Nephron (organoid): ENCODE measurements around the gene ACADM.
"Not testable (repeated sequence)": the region's sequence is repeated elsewhere in the genome, so short reads cannot be mapped to it uniquely, and the experiment has no call there.

Source experiments
- H3K27ac Mint-ChIP-seq, 3 experiments: 2 replicates each; pipeline ENCODE4 v1.8.0; 2020; ENCODE audit warnings: mixed read lengths in 3 of 3, mild to moderate bottlenecking in 2 of 3, moderate library complexity in 1 of 3
- H3K27me3 Mint-ChIP-seq: 2 replicates; pipeline ENCODE4 v1.8.0; 2021; ENCODE audit warnings: low read depth, mild to moderate bottlenecking, moderate library complexity, mixed read lengths
- H3K36me3 Mint-ChIP-seq: 2 replicates; pipeline ENCODE4 v1.8.0; 2020; ENCODE audit warnings: low read depth, mixed read lengths
- H3K4me1 Mint-ChIP-seq: 2 replicates; pipeline ENCODE4 v1.8.0; 2020; ENCODE audit warnings: mixed read lengths
- H3K4me3 Mint-ChIP-seq, 3 experiments: 2 replicates each; pipeline ENCODE4 v1.8.0; 2020; ENCODE audit warnings: mild to moderate bottlenecking in 3 of 3, mixed read lengths in 3 of 3, moderate library complexity in 2 of 3
- H3K9me3 Mint-ChIP-seq: 2 replicates; pipeline ENCODE4 v1.8.0; 2020; ENCODE audit warnings: mixed read lengths
- CTCF ChIP-seq, 3 experiments: fragments of 200-600 bp; sonication (generic); IDR thresholded peaks; one replicate each; pipeline ENCODE4 v1.5.0; 2021; ENCODE audit warnings: antibody characterized with exemption in 3 of 3; ENCODE audit not compliant: unreplicated experiment in 3 of 3

Gene ACADM

GRCh38 chr1:75736016-75736415 lies 11.5 kb downstream of the ACADM start:
- no peak for TF ChIP-seq CTCF (IDR thresholded peaks at IDR 0.05; ENCODE audit: unreplicated experiment in 3 of 3)
- Mint-ChIP-seq H3K27me3 (no peaks in the 10 kb centered on the region), H3K4me1 (no peaks in the 10 kb centered on the region), H3K4me3 (no peak overlapping the region), H3K27ac (no peak overlapping the region), H3K9me3 (no peaks in the 10 kb centered on the region), H3K36me3 (peaks cover 59% of the 10 kb centered on the region)

- no peak overlapping the region for H3K27ac Mint-ChIP-seq
- H3K4me3 Mint-ChIP-seq = no peak overlapping the region
- H3K4me1 Mint-ChIP-seq = no peaks in the 10 kb centered on the region
- no peak for TF ChIP-seq CTCF (IDR thresholded peaks at IDR 0.05; ENCODE audit: unreplicated experiment in 3 of 3)
- no peaks in the 10 kb centered on the region for H3K9me3 Mint-ChIP-seq
- peaks cover 46% of the 10 kb centered on the region for H3K36me3 Mint-ChIP-seq
- no peaks in the 10 kb centered on the region for H3K27me3 Mint-ChIP-seq
Observed at GRCh38 chr1:75742047-75742625, 17.6 kb downstream of the ACADM start.

GRCh38 chr1:75745276-75745675 lies 20.8 kb downstream of the ACADM start:
- TF ChIP-seq CTCF (IDR thresholded peaks at IDR 0.05; ENCODE audit: unreplicated experiment in 3 of 3) = no peak
- no peaks in the 10 kb centered on the region for H3K4me1 Mint-ChIP-seq

GRCh38 chr1:75757210-75757609 lies 32.7 kb downstream of the ACADM start:
- Mint-ChIP-seq H3K9me3 (peaks cover 35% of the 10 kb centered on the region), H3K36me3 (peaks cover 86% of the 10 kb centered on the region)
- not testable (repeated sequence) for H3K4me3 Mint-ChIP-seq, H3K27ac Mint-ChIP-seq, H3K4me1 Mint-ChIP-seq, H3K27me3 Mint-ChIP-seq

More at GRCh38 chr1:75745276-75745675, 20.8 kb downstream of the ACADM start:
- Mint-ChIP-seq H3K4me3 (no peak overlapping the region), H3K9me3 (no peaks in the 10 kb centered on the region), H3K27ac (no peak overlapping the region), H3K36me3 (peaks cover 51% of the 10 kb centered on the region), H3K27me3 (no peaks in the 10 kb centered on the region)

GRCh38 chr1:75758543-75758942 lies 34.0 kb downstream of the ACADM start:
- H3K4me1 Mint-ChIP-seq, H3K27ac Mint-ChIP-seq, H3K4me3 Mint-ChIP-seq, H3K27me3 Mint-ChIP-seq: not testable (repeated sequence)
- peaks cover 35% of the 10 kb centered on the region for H3K9me3 Mint-ChIP-seq
- peaks cover 72% of the 10 kb centered on the region for H3K36me3 Mint-ChIP-seq

GRCh38 chr1:75764057-75764655 lies 39.6 kb downstream of the ACADM start:
- no peak for TF ChIP-seq CTCF (IDR thresholded peaks at IDR 0.05; ENCODE audit: unreplicated experiment in 3 of 3)
- Mint-ChIP-seq H3K27me3 (no peaks in the 10 kb centered on the region), H3K4me1 (no peaks in the 10 kb centered on the region), H3K4me3 (no peak overlapping the region), H3K36me3 (peaks cover 23% of the 10 kb centered on the region), H3K27ac (no peak overlapping the region), H3K9me3 (no peaks in the 10 kb centered on the region)

- no peak for TF ChIP-seq CTCF (IDR thresholded peaks at IDR 0.05; ENCODE audit: unreplicated experiment in 3 of 3)
- H3K9me3 Mint-ChIP-seq = no peaks in the 10 kb centered on the region
- H3K36me3 Mint-ChIP-seq = peaks cover 15% of the 10 kb centered on the region
- no peak overlapping the region for H3K27ac Mint-ChIP-seq
- H3K27me3 Mint-ChIP-seq = no peaks in the 10 kb centered on the region
- no peak overlapping the region for H3K4me3 Mint-ChIP-seq
- H3K4me1 Mint-ChIP-seq = no peaks in the 10 kb centered on the region
Observed at GRCh38 chr1:75765697-75766355, 41.3 kb downstream of the ACADM start.
